NCI-H82 treated with DMSO at 0.1 percent for 48 hours (cell line): ENCODE data around the gene SH3BP2.

ENCODE experiments used
- DNase-seq: peaks from one replicate; lab custom pipeline; 2025; ENCODE audit not compliant: unreplicated experiment; lab: John Stamatoyannopoulos, UW

Gene SH3BP2

GRCh38 chr4:2869659-2870058, 76.8 kb downstream of the SH3BP2 start:
- DNase-seq: peak; percentile 75

DNA sequence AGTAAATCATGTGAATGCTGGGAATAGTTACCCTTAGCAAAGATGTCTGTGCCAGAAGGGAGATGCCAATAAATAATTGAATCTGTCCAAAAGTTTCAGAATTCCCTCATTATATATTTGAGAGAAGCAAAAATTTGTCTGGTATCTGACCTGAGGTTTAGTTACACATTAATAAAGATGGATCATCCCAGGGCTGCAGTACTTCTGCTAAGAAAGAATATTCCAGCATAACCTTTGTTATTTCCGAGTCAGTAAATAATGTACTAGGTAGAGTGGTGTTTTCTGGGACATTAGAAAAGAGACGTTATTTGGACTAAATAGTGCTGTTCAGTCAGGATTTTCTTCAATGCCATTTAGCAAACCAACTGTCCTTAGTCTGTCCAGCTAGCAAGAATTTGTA, 77.2 kb downstream of the SH3BP2 start:
- no peak for DNase-seq

GRCh38 chr4:2871466-2871865, 78.6 kb downstream of the SH3BP2 start:
- no peak for DNase-seq

- peak; percentile 76 for DNase-seq
Observed at GRCh38 chr4:2871911-2872310, 79.0 kb downstream of the SH3BP2 start.

GRCh38 chr4:2873329-2873728, 80.4 kb downstream of the SH3BP2 start:
- no peak for DNase-seq

DNA sequence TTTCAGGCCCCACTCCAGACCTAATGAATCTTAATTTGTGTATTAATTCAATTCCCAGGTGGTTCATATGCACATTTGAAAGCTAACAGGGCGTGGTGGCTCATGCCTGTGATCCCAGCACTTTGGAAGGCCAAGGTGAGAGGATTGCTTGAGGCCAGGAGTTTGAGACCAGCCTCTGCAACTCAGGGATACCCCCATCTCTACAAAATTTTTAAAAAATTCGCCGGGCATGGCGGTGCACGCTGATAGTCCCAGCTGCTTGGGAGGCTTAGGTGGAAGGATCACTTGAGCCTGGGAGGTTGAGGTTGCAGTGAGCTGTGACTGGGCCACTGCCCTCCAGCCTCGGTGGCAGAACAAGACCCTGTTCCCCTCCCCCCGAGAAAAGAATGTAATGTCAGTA, 82.0 kb downstream of the SH3BP2 start:
- no peak for DNase-seq

GRCh38 chr4:2875556-2875955, 82.7 kb downstream of the SH3BP2 start:
- DNase-seq: no peak

GRCh38 chr4:2878346-2878745, 85.5 kb downstream of the SH3BP2 start:
- DNase-seq: no peak

- DNase-seq: peak; percentile 52
Observed at GRCh38 chr4:2879026-2879425, 86.1 kb downstream of the SH3BP2 start.

DNA sequence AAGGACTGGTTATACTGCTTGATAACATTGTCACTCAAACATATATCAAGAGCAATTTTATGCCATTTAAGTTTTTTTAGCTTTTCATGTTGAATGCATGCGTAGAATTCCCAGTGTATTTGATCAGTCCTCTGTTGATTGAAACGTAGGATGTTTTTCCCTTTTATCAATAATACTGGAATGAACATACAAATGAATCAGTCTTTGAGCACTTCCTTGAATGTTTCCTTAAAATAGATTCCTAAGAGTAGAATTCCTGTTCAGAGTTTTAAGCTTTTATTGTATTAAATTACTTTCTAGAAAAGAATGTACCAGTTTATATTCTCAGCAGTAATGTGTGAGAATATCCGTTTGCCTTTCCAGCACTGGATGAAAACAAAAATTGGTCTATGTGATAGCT, 88.5 kb downstream of the SH3BP2 start:
- no peak for DNase-seq

DNA sequence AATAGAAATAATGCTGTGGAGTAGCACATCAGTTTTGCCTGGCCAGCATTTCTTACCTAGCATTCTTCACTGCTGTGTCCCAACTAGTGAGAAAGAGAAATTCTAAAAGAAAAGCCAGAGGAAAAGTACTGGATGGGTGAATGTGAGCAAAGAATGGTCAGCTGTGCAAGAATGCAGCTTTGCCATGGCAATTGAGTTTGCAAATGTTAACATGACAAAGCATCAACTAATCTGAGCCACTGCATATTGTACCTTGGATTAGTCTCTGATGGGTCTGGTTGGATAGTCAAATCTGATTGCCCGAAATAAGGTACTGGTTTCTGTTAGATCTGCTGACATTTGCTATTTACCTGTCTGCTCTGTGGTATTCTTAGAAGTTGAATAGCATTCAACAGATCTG, 89.5 kb downstream of the SH3BP2 start:
- no peak for DNase-seq

GRCh38 chr4:2886161-2886560, 93.3 kb downstream of the SH3BP2 start:
- DNase-seq: peak; percentile 77

DNA sequence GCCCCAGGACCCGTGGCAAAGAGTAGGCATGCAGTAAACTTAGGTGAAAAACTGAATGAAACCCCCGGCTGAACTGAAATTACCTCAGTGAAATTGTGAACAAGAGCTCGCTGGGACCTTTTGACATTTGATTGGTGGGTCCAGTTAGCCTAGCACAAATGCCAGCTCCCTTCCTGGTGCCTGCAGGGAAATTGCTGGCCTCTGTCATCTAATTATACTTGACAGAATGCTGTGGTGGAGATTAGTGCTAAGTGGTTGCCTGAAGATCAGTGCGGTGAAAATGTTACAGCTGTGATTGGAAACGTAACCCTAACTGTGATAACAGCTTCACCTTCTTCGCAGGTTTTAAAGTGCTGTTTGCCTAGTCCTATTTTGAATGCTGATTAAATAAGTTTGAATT, 93.7 kb downstream of the SH3BP2 start:
- peak; percentile 88 for DNase-seq

DNA sequence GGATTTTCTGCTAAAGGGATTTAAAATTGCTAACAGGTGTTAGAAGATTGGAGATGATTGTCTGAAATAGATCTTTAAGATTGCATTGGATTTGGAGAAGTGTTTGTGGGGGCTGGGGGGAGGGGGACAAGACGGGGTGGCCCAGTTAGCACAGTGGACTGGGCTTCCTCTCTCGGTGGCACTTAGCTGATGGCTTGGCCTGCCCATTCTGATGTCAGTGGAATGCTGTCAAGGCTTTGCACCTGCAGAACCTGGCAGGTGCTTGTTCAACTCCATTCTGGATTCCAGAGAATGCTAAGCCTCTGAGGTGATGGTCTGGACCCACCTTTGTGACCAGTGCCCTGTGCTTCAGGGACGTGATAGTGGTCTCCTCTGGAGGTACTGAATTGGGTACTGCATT, 94.5 kb downstream of the SH3BP2 start:
- peak; percentile 85 for DNase-seq

GRCh38 chr4:2888886-2889285, 96.0 kb downstream of the SH3BP2 start:
- no peak for DNase-seq
